HepG2 (cell line): Measurements from ENCODE around the gene SLC23A2. TPM values are rescaled to one million over a fixed set of nuclear protein-coding genes. Genes with fewer than 3 reads are reported as not detected.
A peak's percentile ranks its signal among the peaks of the same experiment; 100 is the strongest.

ENCODE experiments used
- ARID2 ChIP-seq: sonication (generic); formaldehyde crosslinking; IDR thresholded peaks from 2 replicates; pipeline ENCODE4 v1.8.1; 2022; ENCODE audit warnings: mild to moderate bottlenecking, missing genetic modification reagents, borderline replicate concordance
- CHCHD3 ChIP-seq: sonication (generic); formaldehyde crosslinking; IDR thresholded peaks from 2 replicates; pipeline ENCODE4 v1.8.0; 2022; ENCODE audit warnings: mild to moderate bottlenecking, missing genetic modification reagents, moderate library complexity
- GFI1 ChIP-seq: sonication (generic); formaldehyde crosslinking; IDR thresholded peaks from 2 replicates; pipeline ENCODE4 v1.5.0; 2020; ENCODE audit warnings: missing genetic modification reagents, mild to moderate bottlenecking, borderline replicate concordance
- KMT2B ChIP-seq: IDR thresholded peaks from 2 replicates; pipeline ENCODE4 v1.6.1; 2016; ENCODE audit warnings: missing genetic modification reagents, missing compliant biosample characterization
- NCOA5 ChIP-seq: sonication (generic); formaldehyde crosslinking; IDR thresholded peaks from 2 replicates; pipeline ENCODE4 v1.4.0; 2020; ENCODE audit warnings: missing genetic modification reagents
- NFKB2 ChIP-seq: sonication (generic); formaldehyde crosslinking; IDR thresholded peaks from 2 replicates; pipeline ENCODE4 v1.4.0; 2020; ENCODE audit warnings: missing genetic modification reagents, borderline replicate concordance
- PAF1 ChIP-seq: IDR thresholded peaks from 2 replicates; pipeline ENCODE4 v1.6.1; 2016; ENCODE audit warnings: missing genetic modification reagents, missing compliant biosample characterization
- POLR2A ChIP-seq, 2 experiments: IDR thresholded peaks; 2 replicates each; pipeline ENCODE4 v1.6.1; 2011; ENCODE audit warnings: low read depth in 2 of 2, low read length in 2 of 2, mild to moderate bottlenecking in 1 of 2, moderate library complexity in 1 of 2; ENCODE audit not compliant: insufficient read depth in 1 of 2
- PPARG ChIP-seq: conservative IDR thresholded peaks from 2 replicates; pipeline ENCODE4 v1.6.1; 2016; ENCODE audit warnings: missing biosample characterization, missing genetic modification reagents
- RNF219 ChIP-seq: sonication (generic); formaldehyde crosslinking; IDR thresholded peaks from 2 replicates; pipeline ENCODE4 v1.5.0; 2020; ENCODE audit warnings: mild to moderate bottlenecking, missing genetic modification reagents
- TGIF2 ChIP-seq: IDR thresholded peaks from 2 replicates; pipeline ENCODE4 v1.6.1; 2016; ENCODE audit warnings: control low read depth, missing compliant biosample characterization
- XBP1 ChIP-seq: sonication (generic); formaldehyde crosslinking; IDR thresholded peaks from 2 replicates; pipeline ENCODE4 v1.5.0; 2020; ENCODE audit warnings: missing genetic modification reagents
- ZNF558 ChIP-seq: sonication (generic); formaldehyde crosslinking; IDR thresholded peaks from 2 replicates; pipeline ENCODE4 v1.9.0; 2022; ENCODE audit warnings: mild to moderate bottlenecking, missing genetic modification reagents, borderline replicate concordance
- ZNF572 ChIP-seq: sonication (generic); formaldehyde crosslinking; IDR thresholded peaks from 2 replicates; pipeline ENCODE4 v1.5.1; 2020; ENCODE audit warnings: mild to moderate bottlenecking, missing genetic modification reagents
- ZNF710 ChIP-seq: sonication (generic); formaldehyde crosslinking; IDR thresholded peaks from 2 replicates; pipeline ENCODE4 v1.5.0; 2020; ENCODE audit warnings: mild to moderate bottlenecking, missing genetic modification reagents, borderline replicate concordance
- ZNF761 ChIP-seq: sonication (generic); formaldehyde crosslinking; conservative IDR thresholded peaks from 2 replicates; pipeline ENCODE4 v1.4.0; 2020; ENCODE audit warnings: mild to moderate bottlenecking, missing genetic modification reagents
- ZNF883 ChIP-seq: sonication (generic); formaldehyde crosslinking; IDR thresholded peaks from 2 replicates; pipeline ENCODE4 v1.5.1; 2020; ENCODE audit warnings: mild to moderate bottlenecking, missing genetic modification reagents; ENCODE audit errors: not compliant biosample characterization
- polyA plus RNA-seq, 8 experiments: library from polyadenylated mRNA; depleted of rRNA in 3 of 8; stranded (reverse) in 7 of 8; unstranded in 1 of 8; fragments of >200 nt; fragmentation: Illumina TruSeq in 4 of 8; extraction: Trizol in 4 of 8; gene quantifications; 2 replicates each; pipeline versions ENCODE4 v1.2.1 to v1.2.3, GENCODE V29; 2011 to 2016; ENCODE audit warnings: low read depth in 4 of 8, missing spikeins in 1 of 8, mixed read lengths in 1 of 8; ENCODE audit not compliant: insufficient read depth in 1 of 8
- total RNA-seq, 5 experiments: library from RNA; depleted of rRNA; stranded (reverse); fragments of >200 nt; fragmentation: Illumina TruSeq; extraction: Trizol; gene quantifications; 2 replicates each; pipeline ENCODE4 v1.2.3, GENCODE V29; 2016; ENCODE audit warnings: low read depth in 1 of 5
- TF ChIP-seq, protein P1 (sequence below): sonication (generic); formaldehyde crosslinking; IDR thresholded peaks from 2 replicates; pipeline ENCODE4 v1.4.0; 2020; ENCODE audit warnings: missing genetic modification reagents, mild to moderate bottlenecking, borderline replicate concordance
- TF ChIP-seq, protein P2 (sequence below): IDR thresholded peaks from 2 replicates; pipeline ENCODE4 v1.6.1; 2016; ENCODE audit warnings: missing compliant biosample characterization, missing genetic modification reagents, borderline replicate concordance
- TF ChIP-seq, protein P3 (sequence below): fragments of 450-650 bp; IDR thresholded peaks from 2 replicates; pipeline ENCODE4 v1.6.1; 2016

SLC23A2 gene
- total and polyA plus RNA-seq, 2 of the 13 experiments (the other 11 are each of a cell fraction or from before 2014, with no cell fraction given): 42.2 to 51.2 TPM

DNA sequence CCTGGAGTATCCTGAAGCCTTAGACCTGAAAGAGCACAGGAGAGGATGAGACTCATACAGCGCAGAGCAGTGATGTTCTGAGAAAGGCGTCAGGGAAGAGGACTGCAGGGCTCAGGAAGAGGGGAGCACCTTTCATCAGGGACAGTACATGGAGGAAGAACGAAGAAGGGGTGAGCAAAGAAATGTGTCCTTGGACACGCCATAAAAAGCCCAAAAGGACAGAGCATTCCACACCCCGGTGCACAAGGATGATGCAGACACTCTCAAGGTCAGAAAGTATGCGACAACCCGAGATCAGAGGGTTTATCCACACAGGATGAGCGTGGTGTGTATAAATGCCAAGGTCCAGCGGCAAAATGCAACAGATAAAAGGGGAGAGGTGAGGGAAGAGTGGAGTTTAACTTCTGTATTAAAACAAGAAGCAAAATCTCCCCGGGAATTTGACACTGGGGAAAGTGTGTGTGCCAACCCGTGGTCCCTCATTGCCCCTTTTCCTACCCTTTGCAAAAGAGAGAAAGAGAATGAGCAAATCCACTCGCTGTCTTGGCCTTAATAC is 64.4 kb downstream of the SLC23A2 start (continued):
- no peak for TF ChIP-seq XBP1 (CRISPR knock-in tag)
- TF ChIP-seq GFI1: no peak; the same call in 1 of the 2 replicates
- TF ChIP-seq, protein P1, sequence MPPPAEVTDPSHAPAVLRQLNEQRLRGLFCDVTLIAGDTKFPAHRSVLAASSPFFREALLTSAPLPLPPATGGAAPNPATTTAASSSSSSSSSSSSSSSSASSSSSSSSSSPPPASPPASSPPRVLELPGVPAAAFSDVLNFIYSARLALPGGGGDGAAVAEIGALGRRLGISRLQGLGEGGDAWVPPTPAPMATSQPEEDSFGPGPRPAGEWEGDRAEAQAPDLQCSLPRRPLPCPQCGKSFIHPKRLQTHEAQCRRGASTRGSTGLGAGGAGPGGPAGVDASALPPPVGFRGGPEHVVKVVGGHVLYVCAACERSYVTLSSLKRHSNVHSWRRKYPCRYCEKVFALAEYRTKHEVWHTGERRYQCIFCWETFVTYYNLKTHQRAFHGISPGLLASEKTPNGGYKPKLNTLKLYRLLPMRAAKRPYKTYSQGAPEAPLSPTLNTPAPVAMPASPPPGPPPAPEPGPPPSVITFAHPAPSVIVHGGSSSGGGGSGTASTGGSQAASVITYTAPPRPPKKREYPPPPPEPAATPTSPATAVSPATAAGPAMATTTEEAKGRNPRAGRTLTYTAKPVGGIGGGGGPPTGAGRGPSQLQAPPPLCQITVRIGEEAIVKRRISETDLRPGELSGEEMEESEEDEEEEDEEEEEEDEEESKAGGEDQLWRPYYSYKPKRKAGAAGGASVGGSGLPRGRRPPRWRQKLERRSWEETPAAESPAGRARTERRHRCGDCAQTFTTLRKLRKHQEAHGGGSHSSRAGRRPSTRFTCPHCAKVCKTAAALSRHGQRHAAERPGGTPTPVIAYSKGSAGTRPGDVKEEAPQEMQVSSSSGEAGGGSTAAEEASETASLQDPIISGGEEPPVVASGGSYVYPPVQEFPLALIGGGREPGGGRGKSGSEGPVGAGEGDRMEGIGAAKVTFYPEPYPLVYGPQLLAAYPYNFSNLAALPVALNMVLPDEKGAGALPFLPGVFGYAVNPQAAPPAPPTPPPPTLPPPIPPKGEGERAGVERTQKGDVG: peak; percentile 72
- no peak for TF ChIP-seq NFKB2 (CRISPR knock-in tag)
- TF ChIP-seq RNF219 (CRISPR knock-in tag): peak; percentile 17; the same call in 1 of the 2 replicates
- peak; percentile 98 for TF ChIP-seq PAF1 (CRISPR knock-in tag)
- no peak for TF ChIP-seq NCOA5 (CRISPR knock-in tag)
- TF ChIP-seq ARID2 (CRISPR knock-in tag): no peak
- no peak for TF ChIP-seq CHCHD3 (CRISPR knock-in tag)
- TF ChIP-seq PPARG: peak; percentile 96
- no peak; the same call in 1 of the 2 replicates for TF ChIP-seq TGIF2 (CRISPR knock-in tag)
- peak in 1 of 2 experiments; percentile 34; a peak in 2 of 4 replicates for TF ChIP-seq POLR2A (IDR thresholded peaks at IDR 0.05; ENCODE audit: insufficient read depth in 1 of 2, low read depth in 2 of 2, low read length in 2 of 2)
- no peak for TF ChIP-seq ZNF558
- 0 out of 2 replicates have a peak, but pooled peaks have one; percentile 35 for TF ChIP-seq ZNF761 (CRISPR knock-in tag)
- TF ChIP-seq, protein P2, sequence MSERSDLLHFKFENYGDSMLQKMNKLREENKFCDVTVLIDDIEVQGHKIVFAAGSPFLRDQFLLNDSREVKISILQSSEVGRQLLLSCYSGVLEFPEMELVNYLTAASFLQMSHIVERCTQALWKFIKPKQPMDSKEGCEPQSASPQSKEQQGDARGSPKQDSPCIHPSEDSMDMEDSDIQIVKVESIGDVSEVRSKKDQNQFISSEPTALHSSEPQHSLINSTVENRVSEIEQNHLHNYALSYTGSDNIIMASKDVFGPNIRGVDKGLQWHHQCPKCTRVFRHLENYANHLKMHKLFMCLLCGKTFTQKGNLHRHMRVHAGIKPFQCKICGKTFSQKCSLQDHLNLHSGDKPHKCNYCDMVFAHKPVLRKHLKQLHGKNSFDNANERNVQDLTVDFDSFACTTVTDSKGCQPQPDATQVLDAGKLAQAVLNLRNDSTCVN (CRISPR knock-in tag): 0 out of 2 replicates have a peak, but pooled peaks have one; percentile 50
- no peak for TF ChIP-seq ZNF883 (CRISPR knock-in tag)
- TF ChIP-seq KMT2B (CRISPR knock-in tag): no peak; the same call in 1 of the 2 replicates
- TF ChIP-seq ZNF572 (CRISPR knock-in tag): 0 out of 2 replicates have a peak, but pooled peaks have one; percentile 90
- TF ChIP-seq, protein P3, sequence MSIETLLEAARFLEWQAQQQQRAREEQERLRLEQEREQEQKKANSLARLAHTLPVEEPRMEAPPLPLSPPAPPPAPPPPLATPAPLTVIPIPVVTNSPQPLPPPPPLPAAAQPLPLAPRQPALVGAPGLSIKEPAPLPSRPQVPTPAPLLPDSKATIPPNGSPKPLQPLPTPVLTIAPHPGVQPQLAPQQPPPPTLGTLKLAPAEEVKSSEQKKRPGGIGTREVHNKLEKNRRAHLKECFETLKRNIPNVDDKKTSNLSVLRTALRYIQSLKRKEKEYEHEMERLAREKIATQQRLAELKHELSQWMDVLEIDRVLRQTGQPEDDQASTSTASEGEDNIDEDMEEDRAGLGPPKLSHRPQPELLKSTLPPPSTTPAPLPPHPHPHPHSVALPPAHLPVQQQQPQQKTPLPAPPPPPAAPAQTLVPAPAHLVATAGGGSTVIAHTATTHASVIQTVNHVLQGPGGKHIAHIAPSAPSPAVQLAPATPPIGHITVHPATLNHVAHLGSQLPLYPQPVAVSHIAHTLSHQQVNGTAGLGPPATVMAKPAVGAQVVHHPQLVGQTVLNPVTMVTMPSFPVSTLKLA: no peak
- TF ChIP-seq ZNF710 (CRISPR knock-in tag): peak; percentile 96
